HT-29 (cell line): ENCODE measurements around the gene PPP1CB. TPM values are rescaled to one million over a fixed set of nuclear protein-coding genes. Genes with fewer than 3 reads are reported as not detected.
A peak's percentile ranks its signal among the peaks of the same experiment; 100 is the strongest.
"Not testable (repeated sequence)": the region's sequence is repeated elsewhere in the genome, so short reads cannot be mapped to it uniquely, and the experiment has no call there.

Experiments used
- DNase-seq: peaks from one replicate; pipeline ENCODE4 v3.0.0-alpha.2; 2015; ENCODE audit warnings: low spot score
- total RNA-seq: library from RNA; depleted of rRNA; stranded (reverse); fragments of >200 nt; shearing (Covaris generic); gene quantifications from 2 replicates; pipeline ENCODE4 v1.2.3, GENCODE V29; 2014; rRNA removed

PPP1CB gene
- total RNA-seq = 52.9 and 60.7 TPM in 2 replicates

- peak; percentile 93 for DNase-seq
Measured at GRCh38 chr2:28751252-28751955, at the start of gene PPP1CB. TSS of gene PPP1CB (plus strand) at chr2:28751830. CDS start at chr2:28752125, 295 bp downstream.

- no peak for DNase-seq
Measured at GRCh38 chr2:28702415-28702861, 49.2 kb upstream of the PPP1CB start.

DNA sequence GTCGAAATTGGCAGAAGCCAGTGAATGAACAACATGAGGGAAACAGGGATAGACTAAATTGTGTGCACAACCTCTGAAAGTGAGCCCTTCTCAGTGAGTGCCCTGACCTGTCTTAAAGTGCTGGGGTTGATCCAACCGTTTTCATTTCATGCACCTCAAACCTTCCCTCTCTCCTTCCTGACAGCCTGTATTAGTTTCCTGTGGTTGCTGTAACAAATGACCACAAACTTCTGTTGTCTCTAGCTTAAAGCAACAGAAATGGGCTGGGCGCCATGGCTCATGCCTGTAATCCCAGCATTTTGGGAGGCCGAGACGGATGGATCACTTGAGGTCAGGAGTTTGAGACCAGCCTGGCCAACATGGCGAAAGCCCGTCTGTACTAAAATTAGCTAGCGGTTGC is 48.8 kb upstream of the PPP1CB start:
- DNase-seq = no peak

- no peak for DNase-seq
Measured at GRCh38 chr2:28704621-28705020, 47.0 kb upstream of the PPP1CB start.

GRCh38 chr2:28705751-28706440 is 45.7 kb upstream of the PPP1CB start:
- DNase-seq = no peak

DNA sequence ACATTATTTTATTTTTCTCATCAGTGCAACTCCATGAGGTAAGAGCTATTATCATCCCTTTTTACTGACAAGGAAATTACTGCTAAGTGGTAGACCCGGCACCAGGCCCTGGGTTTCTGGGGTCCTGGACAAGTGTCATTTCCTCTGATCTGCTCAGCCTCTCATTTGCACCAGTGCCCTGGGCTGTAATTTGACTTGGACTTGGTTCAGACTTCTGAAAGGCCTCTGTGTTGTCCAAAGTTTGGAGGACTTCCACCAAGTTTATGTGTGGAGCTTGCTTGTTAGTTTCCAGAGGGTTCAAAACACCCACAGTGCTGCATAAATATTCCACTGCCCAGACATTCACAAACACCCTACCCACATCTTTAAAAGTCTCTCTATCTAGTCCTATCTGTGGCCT is 44.0 kb upstream of the PPP1CB start:
- DNase-seq = no peak

GRCh38 chr2:28709101-28709500 is 42.5 kb upstream of the PPP1CB start:
- DNase-seq = no peak

GRCh38 chr2:28710545-28710944 is 41.1 kb upstream of the PPP1CB start:
- DNase-seq = no peak

GRCh38 chr2:28713577-28714298 is 37.9 kb upstream of the PPP1CB start:
- no peak for DNase-seq

DNA sequence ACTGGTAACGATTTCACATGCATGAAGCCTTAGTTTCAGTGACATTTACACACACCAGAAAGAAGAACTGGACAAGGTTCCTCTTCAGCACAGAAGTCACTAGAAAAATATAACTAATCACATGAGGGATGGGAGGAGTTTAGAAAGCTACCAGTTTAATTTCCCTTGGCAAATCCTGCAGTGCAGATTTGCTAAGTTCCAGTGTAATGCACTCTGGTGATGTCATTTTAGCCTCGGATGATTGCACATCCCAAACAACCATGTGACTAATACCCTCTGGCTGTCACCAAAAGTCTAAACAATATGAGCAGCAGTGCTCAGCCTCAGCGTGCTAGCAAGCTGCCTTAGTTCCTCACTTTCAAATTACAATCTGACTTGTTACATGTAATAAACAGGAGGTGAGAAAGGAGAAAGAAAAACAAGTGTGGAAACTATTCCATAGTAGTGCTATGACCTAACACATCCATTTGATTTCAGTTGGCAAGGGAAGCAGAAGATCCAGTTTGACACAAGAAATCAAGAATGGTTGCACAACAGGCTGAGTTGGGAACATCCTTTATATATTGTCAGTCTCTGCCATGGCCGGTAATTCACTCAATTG is 35.3 kb upstream of the PPP1CB start:
- peak; percentile 79 for DNase-seq

DNA sequence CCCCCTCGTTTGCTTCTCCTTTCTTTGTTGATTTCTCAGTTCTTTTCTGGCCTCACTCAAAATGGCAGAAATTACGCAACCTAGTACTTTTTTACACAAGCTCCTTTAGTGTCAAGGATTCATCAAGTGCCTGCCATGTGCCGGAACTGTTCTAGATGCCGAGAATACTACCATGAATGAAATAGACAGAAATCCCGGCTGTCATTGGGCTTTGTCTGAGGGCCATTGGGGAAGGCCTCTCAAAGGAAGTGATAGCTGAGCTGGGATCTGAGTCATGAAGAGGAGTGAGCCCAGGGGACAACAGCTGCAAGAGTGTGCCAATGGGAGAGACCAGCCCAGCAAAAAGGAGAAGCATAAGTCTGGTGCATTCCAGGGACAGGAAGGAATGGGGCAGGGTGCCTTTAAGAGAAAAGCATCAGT is 34.3 kb upstream of the PPP1CB start:
- peak; percentile 14 for DNase-seq

DNA sequence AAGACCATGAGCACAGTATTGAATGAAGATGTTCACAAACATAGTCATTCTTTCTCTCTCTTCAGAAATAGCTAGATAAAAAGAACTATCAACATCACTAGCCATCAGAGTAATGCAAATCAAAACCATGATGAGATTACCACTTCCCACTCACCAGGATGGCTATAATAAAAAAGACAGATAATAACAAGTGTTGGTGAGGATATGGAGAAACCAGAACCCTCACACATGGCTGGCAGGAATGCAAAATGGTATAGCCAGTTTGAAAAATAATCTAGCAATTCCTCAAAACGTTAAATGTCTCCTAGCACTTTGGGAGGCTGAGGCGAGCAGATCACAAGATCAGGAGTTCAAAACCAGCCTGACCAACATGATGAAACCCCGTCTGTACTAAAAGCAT is 31.3 kb upstream of the PPP1CB start:
- no peak for DNase-seq

- no peak for DNase-seq
Measured at GRCh38 chr2:28721601-28722191, 29.9 kb upstream of the PPP1CB start.

- DNase-seq = no peak
Measured at GRCh38 chr2:28725021-28725711, 26.5 kb upstream of the PPP1CB start.

- no peak for DNase-seq
Measured at GRCh38 chr2:28726177-28726576, 25.5 kb upstream of the PPP1CB start.

DNA sequence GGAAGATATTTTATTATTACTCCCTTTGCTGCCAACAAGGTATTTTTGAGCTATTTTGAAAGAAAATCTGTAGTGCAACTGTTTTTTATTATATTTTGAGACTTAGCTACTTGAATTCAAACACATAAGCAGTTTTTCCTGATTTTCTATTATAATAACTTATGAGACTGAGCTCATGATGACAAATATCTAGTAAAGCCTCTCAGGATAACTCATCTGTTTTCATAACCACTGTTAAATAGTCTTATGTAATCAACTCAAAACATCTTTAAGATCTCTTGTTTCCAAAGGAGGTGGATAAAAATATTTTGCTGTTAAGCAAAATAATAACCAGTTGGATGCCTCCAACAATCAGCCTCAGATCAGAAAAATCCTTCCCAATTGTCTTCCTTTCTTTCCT is 21.9 kb upstream of the PPP1CB start:
- no peak for DNase-seq

DNA sequence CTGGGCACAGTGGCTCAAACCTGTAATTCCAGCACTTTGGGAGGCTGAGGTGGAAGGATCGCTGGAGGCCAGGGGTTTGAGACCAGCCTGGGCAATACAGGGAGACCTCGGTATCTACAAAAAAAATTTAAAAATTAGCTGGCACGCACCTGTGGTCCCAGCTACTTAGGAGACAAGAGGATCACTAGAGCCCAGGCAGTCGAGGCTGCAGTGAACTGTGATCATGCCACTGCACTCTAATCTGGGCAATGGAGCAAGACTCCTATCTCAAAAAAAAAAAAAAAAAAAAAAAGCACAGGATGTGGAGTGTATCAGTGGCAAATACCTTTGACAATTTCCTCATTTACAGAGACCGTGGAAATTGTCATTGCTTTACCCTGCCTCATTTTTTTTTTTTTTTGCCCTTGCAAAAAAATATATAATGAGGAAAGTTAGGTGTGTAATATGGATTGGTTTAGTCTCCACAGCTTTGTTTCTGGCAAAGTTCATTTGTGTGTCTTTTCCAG is 20.9 kb upstream of the PPP1CB start:
- no peak for DNase-seq

- no peak for DNase-seq
Measured at GRCh38 chr2:28735511-28735910, 16.1 kb upstream of the PPP1CB start.

DNA sequence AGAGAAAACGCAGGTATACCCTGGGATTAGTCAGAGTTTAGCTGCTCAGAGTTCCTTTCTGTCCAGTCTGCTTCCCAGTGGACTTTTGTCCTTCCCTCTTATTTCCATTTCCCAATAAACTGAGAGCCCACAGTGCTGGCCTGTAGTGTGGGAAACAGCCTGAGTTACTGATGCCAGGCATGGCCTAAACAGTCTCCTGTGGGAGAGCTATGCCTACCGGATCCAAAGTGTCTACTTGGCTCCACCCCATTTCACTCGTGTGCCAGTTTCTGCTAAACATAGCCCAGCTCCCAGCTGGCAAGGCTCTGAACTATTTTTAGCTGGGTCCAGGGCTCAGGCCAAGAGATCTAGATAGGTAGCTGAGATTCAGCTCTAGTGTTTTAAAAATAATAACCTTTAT is 15.6 kb upstream of the PPP1CB start:
- no peak for DNase-seq

- no peak for DNase-seq
Measured at GRCh38 chr2:28737655-28738054, 14.0 kb upstream of the PPP1CB start.

DNA sequence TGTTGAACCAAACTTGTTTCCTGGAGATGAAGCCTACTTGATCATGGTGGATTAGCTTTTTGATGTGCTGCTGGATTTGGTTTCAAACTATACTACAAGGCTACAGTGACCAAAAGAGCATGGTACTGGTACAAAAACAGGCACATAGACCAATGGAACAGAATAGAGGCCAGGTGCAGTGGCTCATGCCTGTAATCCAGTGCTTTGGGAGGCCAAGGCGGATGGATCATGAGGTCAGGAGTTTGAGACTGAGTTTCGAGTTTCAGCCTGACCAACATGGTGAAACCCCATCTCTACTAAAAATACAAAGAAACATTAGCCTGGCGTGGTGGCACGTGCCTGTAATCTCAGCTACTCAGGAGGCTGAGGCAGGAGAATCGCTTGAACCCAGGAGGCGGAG is 9.0 kb upstream of the PPP1CB start:
- DNase-seq = not testable (repeated sequence)
